HG03097 (cell line): ENCODE data around the gene CRY2.

Source experiments
- ATAC-seq: cut with Tn5 transposase; IDR thresholded peaks from one replicate; pipeline ENCODE4 v1.9.1; 2021; ENCODE audit not compliant: unreplicated experiment, low FRiP score

CRY2 gene

DNA sequence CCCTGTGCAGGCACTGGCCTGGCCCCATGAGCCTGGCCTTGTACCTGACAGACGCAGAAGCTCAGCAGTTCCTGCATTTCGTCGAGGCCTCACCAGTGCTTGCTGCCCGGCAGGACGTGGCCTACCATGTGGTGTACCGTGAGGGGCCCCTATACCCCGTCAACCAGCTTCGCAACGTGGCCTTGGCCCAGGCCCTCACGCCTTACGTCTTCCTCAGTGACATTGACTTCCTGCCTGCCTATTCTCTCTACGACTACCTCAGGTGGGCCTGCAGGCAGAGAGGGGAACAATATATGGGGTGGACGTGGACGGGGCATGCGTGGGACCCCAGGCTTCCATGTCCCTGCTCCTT lies 80.0 kb downstream of the CRY2 start:
- no peak for ATAC-seq

DNA sequence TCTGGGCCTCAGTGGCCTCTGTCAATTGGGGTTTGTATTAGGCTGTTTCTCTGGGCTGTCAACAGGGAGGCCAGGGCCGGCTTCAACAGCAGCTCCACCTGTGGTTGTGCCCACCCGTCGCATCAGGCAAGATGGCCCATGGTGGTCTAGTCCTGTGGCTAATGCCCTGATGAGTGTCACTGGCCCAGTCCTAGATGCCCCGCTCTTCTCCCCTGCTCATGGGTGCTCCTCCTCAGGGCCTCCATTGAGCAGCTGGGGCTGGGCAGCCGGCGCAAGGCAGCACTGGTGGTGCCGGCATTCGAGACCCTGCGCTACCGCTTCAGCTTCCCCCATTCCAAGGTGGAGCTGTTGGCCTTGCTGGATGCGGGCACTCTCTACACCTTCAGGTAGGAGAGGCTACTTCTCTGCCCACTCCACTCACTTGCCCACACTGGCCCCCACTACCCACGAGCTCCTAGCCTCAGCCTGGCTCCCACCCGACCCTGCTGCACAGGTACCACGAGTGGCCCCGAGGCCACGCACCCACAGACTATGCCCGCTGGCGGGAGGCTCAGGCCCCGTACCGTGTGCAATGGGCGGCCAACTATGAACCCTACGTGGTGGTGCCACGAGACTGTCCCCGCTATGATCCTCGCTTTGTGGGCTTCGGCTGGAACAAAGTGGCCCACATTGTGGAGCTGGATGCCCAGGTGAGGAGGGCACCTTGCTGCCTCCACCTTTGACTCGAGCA lies 80.6 kb downstream of the CRY2 start:
- no peak for ATAC-seq

DNA sequence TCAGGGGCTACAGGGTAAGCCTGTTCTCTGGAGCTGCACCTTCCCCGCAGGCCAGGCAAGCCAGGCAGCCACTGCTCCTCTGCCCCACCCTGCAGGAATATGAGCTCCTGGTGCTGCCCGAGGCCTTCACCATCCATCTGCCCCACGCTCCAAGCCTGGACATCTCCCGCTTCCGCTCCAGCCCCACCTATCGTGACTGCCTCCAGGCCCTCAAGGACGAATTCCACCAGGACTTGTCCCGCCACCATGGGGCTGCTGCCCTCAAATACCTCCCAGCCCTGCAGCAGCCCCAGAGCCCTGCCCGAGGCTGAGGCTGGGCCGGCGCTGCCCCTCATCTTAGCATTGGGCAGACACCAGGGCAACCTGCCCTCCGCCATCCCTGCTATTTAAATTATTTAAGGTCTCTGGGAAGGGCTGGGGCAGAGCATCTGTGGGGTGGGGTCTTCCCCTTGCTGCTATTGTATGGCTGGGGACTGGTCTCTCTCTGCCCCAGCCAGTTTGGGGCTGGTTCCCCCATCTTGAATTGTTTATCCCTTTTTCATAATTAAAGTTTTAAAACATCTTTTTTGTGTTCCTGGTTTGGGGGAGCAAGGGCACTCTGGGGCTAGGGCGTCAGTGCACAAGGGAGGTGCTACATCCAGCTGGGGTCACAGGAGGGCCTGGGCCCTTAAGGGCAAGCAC lies 81.4 kb downstream of the CRY2 start:
- no peak for ATAC-seq

DNA sequence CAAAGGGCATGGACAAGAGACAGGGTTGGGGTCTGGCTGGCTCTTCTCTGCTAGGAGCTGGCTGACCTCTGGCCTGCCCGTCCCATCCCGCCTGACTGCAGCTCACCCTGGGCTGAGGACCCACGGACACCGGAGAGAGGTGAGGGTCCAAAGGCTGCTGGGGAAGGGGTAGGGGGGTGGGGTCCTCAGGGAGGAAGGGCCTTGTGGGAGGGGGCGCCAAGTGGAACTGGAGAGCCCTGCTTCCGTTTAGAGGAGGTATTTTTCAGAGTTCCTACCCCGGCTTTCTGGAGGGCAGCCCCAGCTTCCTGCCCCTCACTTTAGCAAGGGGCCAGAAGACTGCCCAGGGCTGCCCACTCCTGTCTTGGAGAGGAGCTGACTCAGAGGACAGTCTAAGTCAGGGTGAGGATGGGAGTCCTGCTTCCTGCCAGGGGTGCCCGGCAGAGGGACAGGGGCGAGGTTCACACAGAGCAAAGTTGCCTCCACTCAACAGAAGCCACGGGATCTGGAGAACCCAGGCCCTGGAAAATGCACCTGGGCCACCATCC lies 82.3 kb downstream of the CRY2 start:
- peak; percentile 22 for ATAC-seq

GRCh38 chr11:45930031-45930794 lies 82.9 kb downstream of the CRY2 start:
- peak; percentile 86 for ATAC-seq

DNA sequence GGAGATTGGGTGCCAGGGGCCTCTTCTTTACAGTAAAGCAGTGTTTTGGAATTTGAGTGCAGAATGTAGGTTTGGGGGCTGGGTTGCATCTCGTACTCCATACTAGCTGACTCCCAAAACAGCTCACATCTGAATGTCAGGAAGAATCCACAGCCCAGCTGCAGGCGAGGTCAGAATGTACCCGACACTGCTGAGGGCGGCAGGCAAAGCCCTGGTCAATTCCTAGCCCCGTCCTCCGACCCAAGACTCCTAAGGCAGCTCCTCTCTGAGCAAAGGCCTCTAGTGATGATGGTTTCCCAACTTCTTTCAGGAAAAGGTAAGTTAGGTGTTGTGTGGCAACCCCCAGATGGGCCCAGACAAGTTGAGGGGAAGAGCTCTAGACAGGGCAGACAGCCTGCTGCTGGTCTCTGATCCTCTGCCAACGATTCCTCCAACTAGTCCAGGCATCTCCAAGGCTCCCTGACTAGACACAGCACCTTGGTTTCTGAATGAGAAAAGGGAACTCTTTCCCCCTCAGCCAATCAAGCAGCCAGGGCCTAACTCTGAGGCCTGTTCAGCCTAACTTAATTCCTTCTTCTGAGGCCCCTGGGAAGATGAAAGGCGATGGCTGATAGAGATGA lies 83.8 kb downstream of the CRY2 start:
- ATAC-seq: no peak

GRCh38 chr11:45931739-45932138 lies 84.5 kb downstream of the CRY2 start:
- ATAC-seq: no peak

DNA sequence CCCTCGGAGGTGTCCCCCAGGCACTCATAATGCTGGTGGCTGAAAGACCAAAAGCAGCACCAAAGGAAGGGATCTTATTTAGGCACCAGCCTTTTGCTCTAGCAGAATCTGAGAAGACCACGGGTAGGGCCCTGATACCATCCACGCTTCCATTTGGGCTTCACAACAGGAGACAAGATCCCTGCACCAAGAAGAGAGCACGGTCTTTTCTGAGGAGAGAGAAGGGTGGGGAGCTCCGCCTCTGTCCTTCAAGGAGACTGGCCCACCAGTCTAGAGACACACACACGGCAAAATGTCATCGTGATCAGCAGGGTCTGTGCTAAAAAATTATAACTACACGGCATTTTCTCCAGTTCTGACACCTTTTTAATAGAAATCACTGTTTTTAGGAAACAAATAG lies 84.9 kb downstream of the CRY2 start:
- ATAC-seq: no peak
